ENCODE measurements around the gene MIDN. TPM values are rescaled to one million over a fixed set of nuclear protein-coding genes. Genes with fewer than 3 reads are reported as not detected.
A peak's percentile ranks its signal among the peaks of the same experiment; 100 is the strongest.

The MIDN gene
- total RNA-seq, 4 donors from 2014 or later = 20.3 to 72.2 (median 31.8) TPM

DNA sequence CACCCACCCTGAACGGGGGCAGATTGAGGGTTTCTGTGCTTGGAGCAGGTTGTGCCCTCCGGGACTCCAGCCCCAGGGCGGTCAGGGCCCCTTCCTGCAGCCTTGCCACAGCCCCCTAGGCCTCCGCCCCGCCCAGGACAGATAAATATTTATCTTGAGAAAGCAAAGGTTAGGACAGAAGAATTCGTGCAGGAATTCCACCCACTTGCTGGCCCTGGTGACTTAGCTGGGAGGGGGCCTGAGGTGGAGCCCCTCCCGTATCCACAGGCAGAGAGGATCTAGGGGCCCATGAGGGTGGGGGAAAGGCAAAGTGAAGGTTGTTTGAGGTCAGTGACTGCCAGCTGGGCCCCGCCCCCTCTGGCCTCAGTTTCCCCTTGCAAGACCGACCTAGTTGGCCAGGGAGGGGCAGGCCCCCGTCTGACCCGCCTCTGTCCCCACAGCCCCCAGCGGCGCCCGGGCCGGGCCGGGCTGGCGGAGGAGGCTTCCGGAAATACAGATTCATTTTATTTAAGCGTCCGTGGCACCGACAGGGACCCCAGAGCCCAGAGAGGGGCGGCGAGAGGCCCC lies 5.2 kb downstream of the MIDN start:
- H3K4me1 ChIP-seq = peaks cover 56 to 83% (median 76%) of the 10 kb centered on the region in 4 donors
- H3K36me3 ChIP-seq = peaks cover 36 to 73% (median 65%) of the 10 kb centered on the region in 4 donors
- DNase-seq (ENCODE audit: extremely low spot score) = peak; percentile 95
- H3K4me3 ChIP-seq = peak overlapping the region; percentile 77 to 89 (median 82)
- 13% methylated on average over 16 of the region's 23 CpGs for whole genome bisulfite sequencing
- TF ChIP-seq POLR2A (IDR thresholded peaks at IDR 0.05; ENCODE audit: low read depth) = no peak
- peak; percentile 6 to 53 for TF ChIP-seq POLR2AphosphoS5 (IDR thresholded peaks at IDR 0.05)
- no peak for TF ChIP-seq EP300 (IDR thresholded peaks at IDR 0.05)
- TF ChIP-seq, protein P1, sequence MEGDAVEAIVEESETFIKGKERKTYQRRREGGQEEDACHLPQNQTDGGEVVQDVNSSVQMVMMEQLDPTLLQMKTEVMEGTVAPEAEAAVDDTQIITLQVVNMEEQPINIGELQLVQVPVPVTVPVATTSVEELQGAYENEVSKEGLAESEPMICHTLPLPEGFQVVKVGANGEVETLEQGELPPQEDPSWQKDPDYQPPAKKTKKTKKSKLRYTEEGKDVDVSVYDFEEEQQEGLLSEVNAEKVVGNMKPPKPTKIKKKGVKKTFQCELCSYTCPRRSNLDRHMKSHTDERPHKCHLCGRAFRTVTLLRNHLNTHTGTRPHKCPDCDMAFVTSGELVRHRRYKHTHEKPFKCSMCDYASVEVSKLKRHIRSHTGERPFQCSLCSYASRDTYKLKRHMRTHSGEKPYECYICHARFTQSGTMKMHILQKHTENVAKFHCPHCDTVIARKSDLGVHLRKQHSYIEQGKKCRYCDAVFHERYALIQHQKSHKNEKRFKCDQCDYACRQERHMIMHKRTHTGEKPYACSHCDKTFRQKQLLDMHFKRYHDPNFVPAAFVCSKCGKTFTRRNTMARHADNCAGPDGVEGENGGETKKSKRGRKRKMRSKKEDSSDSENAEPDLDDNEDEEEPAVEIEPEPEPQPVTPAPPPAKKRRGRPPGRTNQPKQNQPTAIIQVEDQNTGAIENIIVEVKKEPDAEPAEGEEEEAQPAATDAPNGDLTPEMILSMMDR (IDR thresholded peaks at IDR 0.05) = no peak
- peak overlapping the region; percentile 99 to 100 (median 100) for H3K27ac ChIP-seq (replicated peaks in 1 of 4)
- intact Hi-C loops (cut with DNase I) = no loop called here
- H3K9me3 ChIP-seq = no peaks in the 10 kb centered on the region
- peaks cover 0 to 3% (median 0%) of the 10 kb centered on the region in 4 donors for H3K27me3 ChIP-seq

DNA sequence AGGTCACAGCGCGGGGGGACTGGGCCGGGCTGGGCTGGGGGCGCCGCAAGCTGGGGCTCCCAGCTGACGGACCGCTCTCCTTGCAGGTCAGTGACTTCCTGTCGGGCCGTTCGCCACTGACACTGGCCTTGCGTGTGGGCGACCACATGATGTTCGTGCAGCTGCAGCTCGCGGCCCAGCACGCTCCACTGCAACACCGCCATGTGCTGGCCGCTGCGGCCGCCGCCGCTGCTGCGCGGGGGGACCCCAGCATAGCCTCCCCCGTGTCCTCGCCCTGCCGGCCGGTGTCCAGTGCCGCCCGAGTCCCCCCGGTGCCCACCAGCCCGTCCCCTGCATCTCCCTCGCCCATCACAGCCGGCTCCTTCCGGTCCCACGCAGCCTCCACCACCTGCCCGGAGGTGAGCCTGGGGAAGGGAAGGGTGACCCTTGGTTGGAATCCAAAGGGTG lies 5.7 kb downstream of the MIDN start:
- peaks cover 36 to 73% (median 65%) of the 10 kb centered on the region in 4 donors for H3K36me3 ChIP-seq
- H3K4me1 ChIP-seq = peaks cover 61 to 88% (median 82%) of the 10 kb centered on the region in 4 donors
- no peak for DNase-seq (ENCODE audit: extremely low spot score)
- 75% methylated on average over 20 of the region's 37 CpGs for WGBS
- intact Hi-C loops (cut with DNase I) = no loop called here
- TF ChIP-seq POLR2AphosphoS5 (IDR thresholded peaks at IDR 0.05) (peak in 1 of 2 donors; percentile 73), POLR2A (IDR thresholded peaks at IDR 0.05; ENCODE audit: low read depth) (no peak), EP300 (IDR thresholded peaks at IDR 0.05) (no peak)
- TF ChIP-seq, protein P1 (IDR thresholded peaks at IDR 0.05) = no peak
- peak overlapping the region; percentile 77 to 89 (median 82) for H3K4me3 ChIP-seq
- peaks cover 0 to 3% (median 0%) of the 10 kb centered on the region in 4 donors for H3K27me3 ChIP-seq
- H3K9me3 ChIP-seq = no peaks in the 10 kb centered on the region
- H3K27ac ChIP-seq (replicated peaks in 1 of 4) = peak overlapping the region; percentile 99 to 100 (median 100)

DNA sequence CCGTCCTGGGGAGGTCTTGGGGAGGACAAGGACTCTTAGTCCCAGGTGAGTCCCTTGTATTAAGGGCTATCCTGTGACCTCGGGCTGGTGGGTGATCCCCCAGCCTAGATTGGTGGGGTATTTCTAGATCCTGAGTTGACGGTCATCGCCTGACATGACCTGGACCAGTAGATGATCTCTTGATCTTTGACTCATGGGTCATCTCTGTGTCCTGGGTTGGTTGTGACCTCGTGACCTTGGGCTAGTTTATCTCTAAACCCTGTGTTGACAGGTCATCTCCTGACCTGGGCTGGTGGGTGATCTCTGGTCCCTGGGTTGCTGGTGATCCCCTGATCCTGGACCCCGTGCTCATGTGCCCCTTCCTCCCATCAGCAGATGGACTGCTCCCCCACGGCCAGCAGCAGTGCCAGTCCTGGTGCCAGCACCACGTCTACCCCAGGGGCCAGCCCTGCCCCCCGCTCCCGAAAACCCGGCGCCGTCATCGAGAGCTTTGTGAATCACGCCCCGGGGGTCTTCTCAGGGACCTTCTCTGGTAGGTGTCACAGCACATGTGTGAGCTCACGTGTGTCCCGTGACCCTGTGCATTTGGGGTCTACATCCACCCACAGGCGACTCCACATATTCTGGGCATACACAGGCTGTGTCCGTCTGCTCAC lies 6.3 kb downstream of the MIDN start:
- H3K27ac ChIP-seq (replicated peaks in 1 of 4) = peak overlapping the region; percentile 99 to 100 (median 100)
- H3K27me3 ChIP-seq = no peaks in the 10 kb centered on the region
- H3K4me3 ChIP-seq = peak overlapping the region; percentile 77 to 89 (median 82)
- H3K36me3 ChIP-seq = peaks cover 36 to 73% (median 65%) of the 10 kb centered on the region in 4 donors
- no peaks in the 10 kb centered on the region for H3K9me3 ChIP-seq
- 85% methylated on average over 16 of the region's 20 CpGs for WGBS
- no peak for DNase-seq (ENCODE audit: extremely low spot score)
- intact Hi-C loops (cut with DNase I) = no loop called here
- TF ChIP-seq POLR2AphosphoS5 (IDR thresholded peaks at IDR 0.05) (no peak), EP300 (IDR thresholded peaks at IDR 0.05) (no peak), POLR2A (IDR thresholded peaks at IDR 0.05; ENCODE audit: low read depth) (no peak)
- TF ChIP-seq, protein P1 (IDR thresholded peaks at IDR 0.05) = no peak
- peaks cover 67 to 94% (median 87%) of the 10 kb centered on the region in 4 donors for H3K4me1 ChIP-seq

DNA sequence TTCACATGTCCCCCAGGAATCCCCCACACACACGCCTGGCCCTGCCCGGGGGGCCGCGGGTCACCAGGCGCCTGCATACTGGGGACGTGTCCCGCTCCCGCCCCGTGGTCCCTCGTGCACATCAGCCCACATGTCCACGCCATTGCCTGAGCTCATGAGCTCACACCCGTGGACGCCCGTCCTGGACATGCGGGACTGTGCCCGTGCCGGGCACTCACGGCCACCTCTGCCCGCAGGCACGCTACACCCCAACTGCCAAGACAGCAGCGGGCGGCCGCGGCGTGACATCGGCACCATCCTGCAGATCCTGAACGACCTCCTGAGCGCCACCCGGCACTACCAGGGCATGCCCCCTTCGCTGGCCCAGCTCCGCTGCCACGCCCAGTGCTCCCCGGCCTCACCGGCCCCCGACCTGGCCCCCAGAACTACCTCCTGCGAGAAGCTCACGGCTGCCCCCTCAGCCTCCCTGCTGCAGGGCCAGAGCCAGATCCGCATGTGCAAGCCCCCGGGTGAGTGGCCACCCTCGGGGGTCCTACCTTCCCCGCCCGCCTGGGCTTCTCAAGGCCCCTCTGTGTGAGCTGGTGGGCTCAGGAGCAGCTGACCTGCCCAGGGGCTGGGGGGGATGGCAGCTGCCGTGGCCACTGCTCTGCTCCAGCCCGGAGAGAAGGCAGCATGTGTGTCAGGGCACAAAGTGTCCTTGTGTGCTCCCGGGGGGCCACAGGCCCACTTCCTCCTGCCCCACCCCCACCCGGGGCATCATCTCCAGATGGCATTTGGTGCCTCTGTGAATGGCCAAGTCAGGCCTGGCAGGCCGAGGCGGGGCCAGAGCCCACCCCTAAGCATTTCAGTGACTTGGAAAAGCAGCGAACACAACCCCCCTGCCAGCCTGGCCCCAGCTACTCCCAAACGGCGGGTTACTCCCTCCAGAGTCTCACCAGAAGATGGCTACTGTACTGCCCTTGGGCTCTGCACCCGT lies 7.1 kb downstream of the MIDN start:
- peaks cover 75 to 100% (median 95%) of the 10 kb centered on the region in 4 donors for H3K4me1 ChIP-seq
- peaks cover 36 to 67% (median 63%) of the 10 kb centered on the region in 4 donors for H3K36me3 ChIP-seq
- intact Hi-C loops (cut with DNase I) = no loop called here
- DNase-seq (ENCODE audit: extremely low spot score) = no peak
- H3K27me3 ChIP-seq = no peaks in the 10 kb centered on the region
- no peak overlapping the region for H3K4me3 ChIP-seq
- peak overlapping the region; percentile 99 to 100 (median 100) for H3K27ac ChIP-seq (replicated peaks in 1 of 4)
- no peaks in the 10 kb centered on the region for H3K9me3 ChIP-seq
- no peak for TF ChIP-seq POLR2A (IDR thresholded peaks at IDR 0.05; ENCODE audit: low read depth)
- TF ChIP-seq EP300 (IDR thresholded peaks at IDR 0.05) = no peak
- TF ChIP-seq, protein P1 (IDR thresholded peaks at IDR 0.05) = no peak
- TF ChIP-seq POLR2AphosphoS5 (IDR thresholded peaks at IDR 0.05) = no peak
- 85% methylated on average over 28 of the region's 52 CpGs for WGBS
